Stimulated activated CD4-positive, alpha-beta T cell treated with anti-CD3 and anti-CD28 coated beads, Interleukin-1b, Interleukin-23, amount 100 ng/mL, for 48 hours (primary cell): ENCODE results near the gene ATP10A.

ENCODE experiments used
- DNase-seq: peaks from one replicate; pipeline ENCODE4 v3.0.0-alpha.2; 2020

ATP10A gene

GRCh38 chr15:25734680-25735355 lies 128.3 kb downstream of the ATP10A start:
- DNase-seq = no peak

- no peak for DNase-seq
Observed at GRCh38 chr15:25733856-25734679, 129.1 kb downstream of the ATP10A start.

GRCh38 chr15:25733036-25733855 lies 129.9 kb downstream of the ATP10A start:
- DNase-seq = no peak

GRCh38 chr15:25732191-25732590 lies 130.9 kb downstream of the ATP10A start:
- no peak for DNase-seq

- no peak for DNase-seq
Observed at GRCh38 chr15:25731411-25731810, 131.7 kb downstream of the ATP10A start.

GRCh38 chr15:25730918-25731317 lies 132.2 kb downstream of the ATP10A start:
- DNase-seq = no peak

- DNase-seq = no peak
Observed at GRCh38 chr15:25728816-25729215, 134.3 kb downstream of the ATP10A start.

GRCh38 chr15:25727867-25728600 lies 135.1 kb downstream of the ATP10A start:
- DNase-seq = no peak

- no peak for DNase-seq
Observed at GRCh38 chr15:25727116-25727515, 136.0 kb downstream of the ATP10A start.

- no peak for DNase-seq
Observed at GRCh38 chr15:25725758-25726157, 137.4 kb downstream of the ATP10A start.

- no peak for DNase-seq
Observed at GRCh38 chr15:25724899-25725298, 138.2 kb downstream of the ATP10A start.

GRCh38 chr15:25721605-25721955 lies 141.5 kb downstream of the ATP10A start:
- no peak for DNase-seq

GRCh38 chr15:25719101-25719985 lies 143.8 kb downstream of the ATP10A start:
- DNase-seq = no peak

GRCh38 chr15:25718597-25718996 lies 144.5 kb downstream of the ATP10A start:
- DNase-seq = no peak

GRCh38 chr15:25718169-25718536 lies 145.0 kb downstream of the ATP10A start:
- DNase-seq = no peak

GRCh38 chr15:25717457-25718168 lies 145.5 kb downstream of the ATP10A start:
- no peak for DNase-seq

- no peak for DNase-seq
Observed at GRCh38 chr15:25717127-25717456, 146.0 kb downstream of the ATP10A start.

GRCh38 chr15:25716414-25717126 lies 146.6 kb downstream of the ATP10A start:
- DNase-seq = no peak

GRCh38 chr15:25715536-25716413 lies 147.4 kb downstream of the ATP10A start:
- DNase-seq = no peak

- DNase-seq = no peak
Observed at GRCh38 chr15:25714538-25714840, 148.6 kb downstream of the ATP10A start.
